DMS79 (cell line): ENCODE results near the gene TACC3.

ENCODE experiments used
- DNase-seq: peaks from one replicate; lab custom pipeline; 2025; lab: John Stamatoyannopoulos, UW

The TACC3 gene

GRCh38 chr4:1776521-1777161 is 55.3 kb downstream of the TACC3 start:
- no peak for DNase-seq

GRCh38 chr4:1777822-1778641 is 56.7 kb downstream of the TACC3 start:
- DNase-seq, result no peak

GRCh38 chr4:1778642-1779392 is 57.5 kb downstream of the TACC3 start:
- no peak for DNase-seq

GRCh38 chr4:1779588-1780382 is 58.5 kb downstream of the TACC3 start:
- DNase-seq, result no peak

GRCh38 chr4:1780435-1780834 is 59.1 kb downstream of the TACC3 start:
- no peak for DNase-seq

- DNase-seq, result no peak
Measured at GRCh38 chr4:1783015-1783414, 61.7 kb downstream of the TACC3 start.

GRCh38 chr4:1783970-1784369 is 62.6 kb downstream of the TACC3 start:
- no peak for DNase-seq

- no peak for DNase-seq
Measured at GRCh38 chr4:1784395-1784788, 63.1 kb downstream of the TACC3 start.

GRCh38 chr4:1784789-1785591 is 63.7 kb downstream of the TACC3 start:
- DNase-seq, result no peak

GRCh38 chr4:1785592-1785991 is 64.3 kb downstream of the TACC3 start:
- DNase-seq, result no peak

GRCh38 chr4:1786544-1787362 is 65.4 kb downstream of the TACC3 start:
- DNase-seq, result no peak

GRCh38 chr4:1787411-1788077 is 66.2 kb downstream of the TACC3 start:
- DNase-seq, result no peak

GRCh38 chr4:1788254-1788973 is 67.1 kb downstream of the TACC3 start:
- no peak for DNase-seq

GRCh38 chr4:1789552-1789951 is 68.2 kb downstream of the TACC3 start:
- no peak for DNase-seq

- DNase-seq, result no peak
Measured at GRCh38 chr4:1790005-1790404, 68.7 kb downstream of the TACC3 start.

- no peak for DNase-seq
Measured at GRCh38 chr4:1792158-1792831, 71.0 kb downstream of the TACC3 start.

GRCh38 chr4:1792832-1793495 is 71.6 kb downstream of the TACC3 start, which contains the start of gene FGFR3:
TSS of gene FGFR3 (plus strand) at chr4:1793293. CDS start at chr4:1793935, 642 bp downstream.
- DNase-seq, result no peak

- no peak for DNase-seq
Measured at GRCh38 chr4:1793496-1793840, 72.1 kb downstream of the TACC3 start.
